Chondrocyte (in vitro differentiated cells): ENCODE measurements around the gene RBFA. TPM values are rescaled to one million over a fixed set of nuclear protein-coding genes. Genes with fewer than 3 reads are reported as not detected.
"Not testable (repeated sequence)": the region's sequence is repeated elsewhere in the genome, so short reads cannot be mapped to it uniquely, and the experiment has no call there.

ENCODE experiments used
- DNase-seq: peaks from one replicate; pipeline ENCODE4 v3.0.0; 2021; ENCODE audit warnings: mixed read lengths, low spot score
- H3K27ac Mint-ChIP-seq: one replicate; pipeline ENCODE4 v1.8.0; 2021; ENCODE audit warnings: mild to moderate bottlenecking, moderate library complexity, mixed read lengths; ENCODE audit not compliant: unreplicated experiment
- H3K27me3 Mint-ChIP-seq: 2 replicates; pipeline ENCODE4 v1.8.0; 2021; ENCODE audit warnings: low read depth, mixed read lengths
- H3K36me3 Mint-ChIP-seq: 2 replicates; pipeline ENCODE4 v1.8.0; 2021; ENCODE audit warnings: low read depth, mixed read lengths
- H3K4me1 Mint-ChIP-seq: 2 replicates; pipeline ENCODE4 v1.8.0; 2021; ENCODE audit warnings: low read depth, mild to moderate bottlenecking, mixed read lengths
- H3K4me3 Mint-ChIP-seq: one replicate; pipeline ENCODE4 v1.8.0; 2021; ENCODE audit warnings: mild to moderate bottlenecking, moderate library complexity, mixed read lengths; ENCODE audit not compliant: unreplicated experiment
- H3K9me3 Mint-ChIP-seq: 2 replicates; pipeline ENCODE4 v1.8.0; 2021; ENCODE audit warnings: low read depth, mixed read lengths
- CTCF ChIP-seq: fragments of 200-600 bp; sonication (generic); IDR thresholded peaks from 2 replicates; pipeline ENCODE4 v1.5.0; 2021; ENCODE audit warnings: antibody characterized with exemption, mild to moderate bottlenecking, moderate library complexity
- total RNA-seq: library from RNA; stranded (reverse); gene quantifications from 3 replicates; pipeline ENCODE4 v1.2.1, GENCODE V29; 2021

Gene RBFA
- total RNA-seq, 1 donor from 2014 or later, result 26.8 TPM

- Mint-ChIP-seq H3K36me3 (no peaks in the 10 kb centered on the region), H3K27ac (no peak overlapping the region), H3K4me3 (no peak overlapping the region), H3K4me1 (peaks cover 6% of the 10 kb centered on the region), H3K27me3 (no peaks in the 10 kb centered on the region), H3K9me3 (peaks cover 8% of the 10 kb centered on the region)
- no peak for TF ChIP-seq CTCF
- DNase-seq, result no peak
Measured at GRCh38 chr18:80002468-80002867, 31.8 kb upstream of the RBFA start.

GRCh38 chr18:80004600-80005342 lies 29.5 kb upstream of the RBFA start:
- Mint-ChIP-seq H3K9me3 (peaks cover 7% of the 10 kb centered on the region), H3K36me3 (no peaks in the 10 kb centered on the region), H3K27me3 (no peaks in the 10 kb centered on the region), H3K27ac (no peak overlapping the region), H3K4me3 (no peak overlapping the region), H3K4me1 (peaks cover 12% of the 10 kb centered on the region)
- no peak for TF ChIP-seq CTCF
- no peak for DNase-seq

- no peak for TF ChIP-seq CTCF
- H3K27ac Mint-ChIP-seq, result no peak overlapping the region
- H3K9me3 Mint-ChIP-seq, result no peaks in the 10 kb centered on the region
Measured at GRCh38 chr18:80006724-80007123, 27.5 kb upstream of the RBFA start.

GRCh38 chr18:80009661-80010550 lies 24.3 kb upstream of the RBFA start:
- no peaks in the 10 kb centered on the region for H3K27me3 Mint-ChIP-seq
- TF ChIP-seq CTCF, result no peak
- peak overlapping the region; percentile 29 for H3K4me3 Mint-ChIP-seq
- peaks cover 3% of the 10 kb centered on the region for H3K9me3 Mint-ChIP-seq
- H3K4me1 Mint-ChIP-seq, result peaks cover 20% of the 10 kb centered on the region
- no peak for DNase-seq
- H3K36me3 Mint-ChIP-seq, result no peaks in the 10 kb centered on the region
- H3K27ac Mint-ChIP-seq, result peak overlapping the region; percentile 92

More at GRCh38 chr18:80006724-80007123, 27.5 kb upstream of the RBFA start:
- Mint-ChIP-seq H3K4me3 (no peak overlapping the region), H3K27me3 (no peaks in the 10 kb centered on the region), H3K4me1 (peaks cover 24% of the 10 kb centered on the region), H3K36me3 (no peaks in the 10 kb centered on the region)
- no peak for DNase-seq

GRCh38 chr18:80010551-80010906 lies 23.7 kb upstream of the RBFA start:
- H3K4me3 Mint-ChIP-seq, result peak overlapping the region; percentile 29
- no peaks in the 10 kb centered on the region for H3K27me3 Mint-ChIP-seq
- no peaks in the 10 kb centered on the region for H3K36me3 Mint-ChIP-seq
- H3K27ac Mint-ChIP-seq, result peak overlapping the region; percentile 92
- H3K4me1 Mint-ChIP-seq, result peaks cover 18% of the 10 kb centered on the region
- DNase-seq, result no peak
- no peak for TF ChIP-seq CTCF
- peaks cover 3% of the 10 kb centered on the region for H3K9me3 Mint-ChIP-seq

GRCh38 chr18:80011496-80012137 lies 22.6 kb upstream of the RBFA start:
- not testable (repeated sequence) for H3K9me3 Mint-ChIP-seq, H3K27me3 Mint-ChIP-seq, H3K27ac Mint-ChIP-seq, H3K4me3 Mint-ChIP-seq, H3K36me3 Mint-ChIP-seq, DNase-seq
- H3K4me1 Mint-ChIP-seq, result peaks cover 18% of the 10 kb centered on the region
